Endothelial cell of umbilical vein (primary cell): Measurements from ENCODE around the gene SPRY1.

Experiments used
- EZH2 ChIP-seq: IDR thresholded peaks from 2 replicates; pipeline ENCODE4 v1.6.1; 2012; ENCODE audit warnings: borderline replicate concordance, low read depth, mild to moderate bottlenecking, moderate library complexity, low read length, inconsistent platforms; ENCODE audit not compliant: severe bottlenecking
- TF ChIP-seq, protein P1 (sequence below), 2 donors: IDR thresholded peaks; 1 replicate in 1 of 2; 2 replicates in 1 of 2; pipeline ENCODE4 v1.5.1; 2011; ENCODE audit warnings: low read length in 2 of 2, mild to moderate bottlenecking in 2 of 2, moderate library complexity in 2 of 2, control low read depth in 1 of 2, inconsistent platforms in 1 of 2, low read depth in 1 of 2; ENCODE audit not compliant: insufficient read depth in 1 of 2; ENCODE audit errors: extremely low read depth in 1 of 2

DNA sequence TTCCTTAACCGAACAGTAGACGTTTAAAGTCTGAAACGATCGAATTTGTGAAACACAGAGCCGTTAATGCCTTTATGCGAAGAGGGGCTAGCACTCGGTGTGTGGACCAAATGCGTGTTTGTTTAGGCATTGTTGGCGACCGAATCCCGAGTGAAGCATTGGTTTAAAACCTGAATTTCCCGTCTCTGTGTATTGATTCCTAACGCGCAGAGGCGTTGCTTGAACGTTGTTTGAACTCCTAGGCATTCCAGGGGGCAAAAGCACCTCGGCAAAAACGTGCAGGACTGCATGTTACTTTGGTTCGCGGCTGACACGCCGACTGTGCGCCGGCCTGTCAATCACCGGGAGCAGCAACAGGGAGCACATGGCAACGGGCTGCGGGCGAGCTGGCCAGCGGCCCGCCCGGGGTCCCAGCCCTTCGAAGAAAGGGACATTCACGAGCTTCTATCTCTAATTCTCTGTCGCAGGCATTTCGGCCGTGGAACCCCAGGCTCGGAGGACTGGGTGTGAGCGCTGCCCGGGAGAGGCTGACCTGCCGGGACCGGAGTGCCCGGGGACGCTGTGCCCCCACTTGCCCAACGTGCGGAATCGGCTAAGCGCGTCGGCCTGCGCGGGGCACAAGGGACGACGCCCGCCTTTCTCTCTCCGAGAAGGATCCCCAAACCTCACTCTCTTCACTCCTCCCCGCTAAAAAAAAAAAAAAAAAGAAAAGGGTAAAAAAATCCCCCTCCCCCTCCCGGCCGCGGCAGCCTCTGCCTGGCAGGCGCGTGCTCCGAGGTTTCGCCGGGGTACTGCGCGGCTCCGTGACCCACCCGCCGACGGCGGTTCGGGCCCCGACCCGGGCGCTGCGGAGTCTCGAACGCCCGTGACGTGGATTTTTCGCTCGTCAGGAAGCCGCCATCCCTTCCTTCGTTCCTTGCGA lies 810 bp downstream of the SPRY1 start:
- no peak for TF ChIP-seq EZH2
- TF ChIP-seq, protein P1, sequence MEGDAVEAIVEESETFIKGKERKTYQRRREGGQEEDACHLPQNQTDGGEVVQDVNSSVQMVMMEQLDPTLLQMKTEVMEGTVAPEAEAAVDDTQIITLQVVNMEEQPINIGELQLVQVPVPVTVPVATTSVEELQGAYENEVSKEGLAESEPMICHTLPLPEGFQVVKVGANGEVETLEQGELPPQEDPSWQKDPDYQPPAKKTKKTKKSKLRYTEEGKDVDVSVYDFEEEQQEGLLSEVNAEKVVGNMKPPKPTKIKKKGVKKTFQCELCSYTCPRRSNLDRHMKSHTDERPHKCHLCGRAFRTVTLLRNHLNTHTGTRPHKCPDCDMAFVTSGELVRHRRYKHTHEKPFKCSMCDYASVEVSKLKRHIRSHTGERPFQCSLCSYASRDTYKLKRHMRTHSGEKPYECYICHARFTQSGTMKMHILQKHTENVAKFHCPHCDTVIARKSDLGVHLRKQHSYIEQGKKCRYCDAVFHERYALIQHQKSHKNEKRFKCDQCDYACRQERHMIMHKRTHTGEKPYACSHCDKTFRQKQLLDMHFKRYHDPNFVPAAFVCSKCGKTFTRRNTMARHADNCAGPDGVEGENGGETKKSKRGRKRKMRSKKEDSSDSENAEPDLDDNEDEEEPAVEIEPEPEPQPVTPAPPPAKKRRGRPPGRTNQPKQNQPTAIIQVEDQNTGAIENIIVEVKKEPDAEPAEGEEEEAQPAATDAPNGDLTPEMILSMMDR (IDR thresholded peaks at IDR 0.05; ENCODE audit: extremely low read depth in 1 of 2, insufficient read depth in 1 of 2, low read depth in 1 of 2, low read length in 2 of 2): no peak
